Measurements from ENCODE around the gene GPR27.

The GPR27 gene, protein sequence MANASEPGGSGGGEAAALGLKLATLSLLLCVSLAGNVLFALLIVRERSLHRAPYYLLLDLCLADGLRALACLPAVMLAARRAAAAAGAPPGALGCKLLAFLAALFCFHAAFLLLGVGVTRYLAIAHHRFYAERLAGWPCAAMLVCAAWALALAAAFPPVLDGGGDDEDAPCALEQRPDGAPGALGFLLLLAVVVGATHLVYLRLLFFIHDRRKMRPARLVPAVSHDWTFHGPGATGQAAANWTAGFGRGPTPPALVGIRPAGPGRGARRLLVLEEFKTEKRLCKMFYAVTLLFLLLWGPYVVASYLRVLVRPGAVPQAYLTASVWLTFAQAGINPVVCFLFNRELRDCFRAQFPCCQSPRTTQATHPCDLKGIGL

DNA sequence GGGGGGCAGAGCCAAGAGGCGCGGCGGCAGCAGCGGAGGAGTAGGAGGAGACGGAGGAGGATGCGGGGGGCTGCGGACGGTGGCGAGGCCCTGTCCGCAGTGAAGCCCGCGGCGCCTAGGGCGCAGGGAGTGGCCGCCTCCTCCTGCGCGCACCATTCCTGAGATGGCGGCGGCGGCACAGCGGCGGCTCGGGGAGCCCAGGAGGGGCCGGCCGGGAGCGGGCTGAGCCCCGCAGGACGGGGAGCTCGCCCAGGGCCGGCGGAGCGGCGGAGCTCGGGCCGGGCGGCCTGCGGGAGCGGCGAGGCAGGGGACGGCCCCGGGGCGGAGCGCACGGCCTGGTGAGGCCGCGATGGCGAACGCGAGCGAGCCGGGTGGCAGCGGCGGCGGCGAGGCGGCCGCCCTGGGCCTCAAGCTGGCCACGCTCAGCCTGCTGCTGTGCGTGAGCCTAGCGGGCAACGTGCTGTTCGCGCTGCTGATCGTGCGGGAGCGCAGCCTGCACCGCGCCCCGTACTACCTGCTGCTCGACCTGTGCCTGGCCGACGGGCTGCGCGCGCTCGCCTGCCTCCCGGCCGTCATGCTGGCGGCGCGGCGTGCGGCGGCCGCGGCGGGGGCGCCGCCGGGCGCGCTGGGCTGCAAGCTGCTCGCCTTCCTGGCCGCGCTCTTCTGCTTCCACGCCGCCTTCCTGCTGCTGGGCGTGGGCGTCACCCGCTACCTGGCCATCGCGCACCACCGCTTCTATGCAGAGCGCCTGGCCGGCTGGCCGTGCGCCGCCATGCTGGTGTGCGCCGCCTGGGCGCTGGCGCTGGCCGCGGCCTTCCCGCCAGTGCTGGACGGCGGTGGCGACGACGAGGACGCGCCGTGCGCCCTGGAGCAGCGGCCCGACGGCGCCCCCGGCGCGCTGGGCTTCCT, at the start of gene GPR27:
TSS of gene GPR27 (plus strand) at position 155 of the 909 bp plus-strand sequence. CDS start at position 350, 195 bp downstream.
- DNase-seq: no peak

GRCh38 chr3:71704915-71705314, 48.7 kb upstream of the GPR27 start:
- no peak for DNase-seq

- no peak for DNase-seq
Observed at GRCh38 chr3:71705681-71706080, 48.0 kb upstream of the GPR27 start.

DNA sequence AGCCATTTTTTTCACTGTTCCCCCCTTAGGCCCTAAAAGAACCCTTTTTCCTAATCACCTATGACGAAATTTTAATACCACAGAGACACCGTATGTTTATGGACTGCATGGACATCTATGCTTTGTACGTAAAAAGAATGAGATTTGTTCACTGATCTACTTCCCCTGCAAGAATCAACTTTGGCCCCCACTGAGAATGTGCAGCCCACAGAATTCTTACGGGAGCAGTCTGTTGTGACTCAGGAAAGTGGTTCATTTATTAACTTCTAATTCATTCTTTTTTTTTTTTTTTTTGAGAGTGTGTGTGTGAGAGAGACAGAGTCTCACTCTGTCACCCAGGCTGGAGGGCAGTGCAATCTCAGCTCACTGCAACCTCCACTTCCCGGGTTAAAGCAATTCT, 46.1 kb upstream of the GPR27 start:
- no peak for DNase-seq

- no peak for DNase-seq
Observed at GRCh38 chr3:71708476-71709105, 45.1 kb upstream of the GPR27 start.

- no peak for DNase-seq
Observed at GRCh38 chr3:71709908-71710511, 43.6 kb upstream of the GPR27 start.

DNA sequence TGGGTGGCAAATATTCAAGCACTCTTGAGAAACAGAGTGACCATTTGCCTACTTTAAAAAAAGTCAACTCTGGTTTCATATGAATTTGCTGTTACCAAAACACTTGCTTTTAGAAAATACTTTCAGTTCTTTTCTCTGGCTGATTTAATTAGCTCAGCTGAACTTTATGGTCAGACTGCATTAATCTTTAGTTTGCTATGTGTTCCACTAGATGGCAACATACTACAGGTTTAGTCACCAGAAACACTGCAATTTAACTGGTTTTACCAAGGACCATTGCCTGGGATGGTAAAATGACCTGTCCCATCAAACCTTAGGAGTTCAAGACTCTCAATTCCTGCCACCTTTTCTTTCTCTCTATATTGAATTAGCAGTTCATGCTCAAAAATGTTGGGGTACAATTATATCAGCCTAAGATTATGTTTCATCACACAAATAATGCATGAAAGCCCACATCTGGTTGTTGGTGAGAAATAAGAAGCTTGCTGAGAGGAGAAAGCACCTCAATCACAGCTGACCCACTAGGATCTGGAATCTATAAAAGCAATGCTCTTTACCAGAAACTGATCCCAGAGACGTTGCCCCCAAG, 42.7 kb upstream of the GPR27 start:
- peak; percentile 36 for DNase-seq

DNA sequence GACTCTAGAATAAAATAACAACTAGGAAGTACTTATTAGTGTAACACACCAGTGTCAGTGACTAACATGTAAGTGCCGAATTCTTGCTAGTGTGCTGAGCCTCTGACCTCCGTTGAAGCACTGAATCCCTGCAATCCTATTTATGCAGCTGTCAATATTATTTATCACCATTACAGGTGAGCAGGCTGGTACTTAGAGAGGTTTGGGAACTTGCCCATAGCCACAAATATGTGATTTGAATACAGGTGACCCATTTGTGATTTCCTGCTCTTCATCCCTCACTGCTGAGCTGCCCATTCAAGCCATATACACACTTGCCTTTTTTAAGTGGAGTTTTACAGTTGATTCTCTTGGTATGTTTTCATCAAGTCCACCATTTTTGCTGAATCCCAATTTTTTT, 40.6 kb upstream of the GPR27 start:
- DNase-seq: no peak

DNA sequence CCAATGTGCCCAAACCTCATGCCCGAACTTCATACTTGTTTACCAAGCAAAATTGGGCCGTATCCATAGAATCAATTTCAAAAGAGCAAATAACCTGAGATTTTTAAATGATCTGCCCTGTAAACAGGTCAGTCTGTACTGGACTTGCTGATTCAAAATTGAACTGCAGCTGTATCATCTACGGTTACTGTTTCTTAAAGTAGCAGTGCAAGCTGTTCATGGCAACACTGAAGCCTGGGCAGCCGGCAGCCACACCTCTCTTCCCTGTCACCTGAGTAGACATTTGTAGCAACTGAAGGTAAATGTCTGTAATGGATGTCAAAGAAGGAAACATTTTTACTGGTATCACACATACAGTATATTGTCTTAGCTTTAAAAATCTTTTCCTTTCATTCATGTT, 39.1 kb upstream of the GPR27 start:
- DNase-seq: no peak

DNA sequence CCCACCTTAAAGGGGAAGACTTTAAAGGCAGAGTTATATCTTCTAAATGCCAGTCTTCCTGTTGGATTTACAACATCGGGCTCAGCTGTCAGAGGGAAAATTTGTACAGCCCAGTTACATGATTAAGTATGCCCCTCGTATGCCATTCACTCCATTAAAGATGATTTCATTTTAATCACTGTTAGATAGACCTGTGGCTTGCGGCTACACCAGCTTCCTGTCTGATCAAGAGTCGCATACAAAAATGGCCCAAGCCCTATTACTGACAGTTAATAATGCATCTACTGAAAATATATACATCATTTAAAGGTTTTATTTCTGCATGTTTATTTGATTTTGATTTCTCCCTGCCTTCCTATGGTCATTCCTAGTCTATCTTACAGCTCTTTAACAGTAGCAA, 35.6 kb upstream of the GPR27 start:
- DNase-seq: no peak

- no peak for DNase-seq
Observed at GRCh38 chr3:71721002-71721401, 32.7 kb upstream of the GPR27 start.

- peak; percentile 62 for DNase-seq
Observed at GRCh38 chr3:71721651-71722157, 32.0 kb upstream of the GPR27 start.

DNA sequence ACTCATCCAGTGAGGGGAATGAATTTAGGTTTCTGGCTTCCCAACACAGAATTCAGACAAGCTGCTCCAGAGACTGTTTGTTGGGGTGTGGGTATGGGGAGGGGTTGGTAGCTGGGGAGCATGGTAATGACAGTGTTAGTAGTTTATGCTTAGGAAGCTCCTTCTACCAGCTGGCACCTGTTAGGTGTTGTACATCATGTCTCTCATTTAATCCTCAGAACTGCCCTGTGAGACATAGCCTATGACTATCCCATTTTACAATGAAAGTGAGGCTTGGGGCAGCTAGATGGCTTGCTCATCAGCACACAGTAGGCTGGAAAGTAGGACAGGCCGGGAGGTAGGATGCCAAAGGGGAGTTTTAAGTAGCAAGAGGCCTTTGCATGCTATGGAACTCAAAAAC, 31.0 kb upstream of the GPR27 start:
- no peak for DNase-seq

DNA sequence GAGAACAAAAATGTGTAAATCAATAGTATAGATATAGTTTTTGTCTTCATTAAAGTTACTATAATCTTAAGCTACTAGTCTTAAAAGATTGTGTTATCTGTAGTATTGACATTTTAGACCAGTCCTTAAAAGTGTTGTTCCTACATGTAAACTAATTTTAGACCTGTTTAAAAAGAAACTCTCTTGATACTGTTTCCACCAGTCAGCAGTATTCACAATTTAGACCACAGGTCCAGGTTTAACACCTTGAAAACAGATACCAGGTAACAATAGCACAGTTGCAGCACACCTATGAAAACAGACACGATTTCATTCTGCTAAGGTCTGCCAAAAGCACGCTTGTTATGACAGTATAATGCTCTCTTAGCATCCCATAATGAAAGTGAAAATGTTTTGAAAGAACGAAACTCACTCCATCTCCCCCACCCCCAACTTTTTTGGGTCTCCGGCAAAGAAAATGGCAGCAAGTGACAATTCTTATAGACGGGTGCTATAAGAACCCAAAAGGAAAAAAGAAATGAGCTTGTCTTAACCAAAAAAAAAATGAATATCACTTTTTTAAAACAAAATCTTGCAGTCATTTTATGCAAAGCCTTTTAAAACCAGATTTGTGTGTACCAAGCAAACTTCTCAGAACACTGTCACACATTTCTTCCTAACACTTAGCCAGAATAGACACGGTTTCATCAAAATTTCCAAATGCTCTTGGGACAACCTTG, 30.0 kb upstream of the GPR27 start:
- DNase-seq: no peak

DNA sequence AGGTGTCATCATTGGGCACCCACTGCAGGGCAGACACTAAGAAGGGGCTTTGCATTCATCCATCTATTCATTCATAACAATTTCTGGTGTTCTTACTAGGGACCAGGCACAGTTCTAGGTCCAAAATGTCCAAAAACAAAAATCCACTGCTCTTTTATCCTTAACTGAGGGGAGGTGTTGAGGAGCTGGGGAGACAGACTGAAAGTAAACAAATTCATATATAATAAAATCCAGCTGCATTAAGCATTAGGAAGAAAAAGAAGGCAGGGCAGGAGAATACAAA, 29.5 kb upstream of the GPR27 start:
- no peak for DNase-seq

- DNase-seq: no peak
Observed at GRCh38 chr3:71724584-71725270, 28.9 kb upstream of the GPR27 start.

- no peak for DNase-seq
Observed at GRCh38 chr3:71725271-71725991, 28.2 kb upstream of the GPR27 start, which contains the start of gene EIF4E3. Gene EIF4E3, minus strand, starts transcription at chr3:71725402. Its CDS starts 35 bp downstream, at chr3:71725367.

- no peak for DNase-seq
Observed at GRCh38 chr3:71726146-71726545, 27.5 kb upstream of the GPR27 start.

DNA sequence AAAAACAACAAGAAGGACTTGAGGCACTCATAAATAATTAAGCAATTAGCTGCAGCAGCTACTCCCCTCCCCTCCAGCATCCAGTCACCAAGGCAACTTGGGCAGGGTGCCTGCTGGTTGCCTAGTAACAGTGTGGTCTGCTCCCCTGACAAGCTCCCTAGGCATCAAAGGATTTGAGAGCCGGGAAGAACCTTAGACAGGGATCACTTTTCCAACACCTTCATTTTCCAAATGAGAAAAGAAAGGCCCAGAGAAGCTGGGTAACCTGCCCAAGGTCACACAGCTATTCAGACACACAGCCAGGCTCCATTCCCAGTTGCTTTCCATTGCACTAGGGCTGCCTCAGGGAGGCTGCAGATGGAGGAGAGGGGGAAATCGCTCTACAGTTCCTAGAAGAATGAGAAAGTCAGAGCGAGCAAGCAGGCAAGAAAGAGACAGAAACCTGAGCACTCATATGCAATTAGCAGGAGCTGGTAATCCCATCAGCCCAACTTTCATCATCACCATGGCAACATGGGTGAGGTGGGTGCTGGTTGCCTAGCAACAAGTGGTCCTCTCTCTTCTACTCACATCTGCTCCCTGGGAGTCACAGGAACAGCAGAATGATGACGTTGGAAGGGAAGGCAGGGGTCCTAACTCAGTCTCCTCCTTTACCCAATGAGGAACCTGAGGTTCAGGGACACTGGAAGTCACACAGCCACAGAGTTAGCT, 24.9 kb upstream of the GPR27 start:
- DNase-seq: no peak

- DNase-seq: no peak
Observed at GRCh38 chr3:71732637-71733036, 21.0 kb upstream of the GPR27 start.

Data from GF-D8 (cell line).